ENCODE measurements around the gene HIC2. TPM values are rescaled to one million over a fixed set of nuclear protein-coding genes. Genes with fewer than 3 reads are reported as not detected.
"Not testable (repeated sequence)": the region's sequence is repeated elsewhere in the genome, so short reads cannot be mapped to it uniquely, and the experiment has no call there.

Gene HIC2
- total and polyA plus RNA-seq, 9 of the 15 experiments (the other 6 are each of a cell fraction or from before 2014, with no cell fraction given): 1.7 to 117 (median 35.5) TPM

- H3K4me1 ChIP-seq (replicated peaks in 1 of 2; ENCODE audit: control insufficient read depth in 2 of 2, insufficient read depth in 2 of 2, low read length in 2 of 2); BruUV-seq (replicated peaks); intact Hi-C loops (cut with micrococcal nuclease); H3K79me2 ChIP-seq (ENCODE audit: control insufficient read depth, insufficient read depth, low read length); H3K9me3 ChIP-seq (replicated peaks; ENCODE audit: control insufficient read depth, insufficient read depth, low read depth, low read length); H3K9me1 ChIP-seq (ENCODE audit: control insufficient read depth, insufficient read depth, low read length); H3K4me3 ChIP-seq; CTCF ChIA-PET (ENCODE audit: low intra/inter-chr PET ratio); DNase-seq (ENCODE audit: extremely low read depth in 1 of 4, low spot score in 3 of 4); H2AFZ ChIP-seq (ENCODE audit: low read depth, low read length); H3K27me3 ChIP-seq (ENCODE audit: control insufficient read depth in 2 of 2, insufficient read depth in 2 of 2, low read length in 2 of 2); H4K20me1 ChIP-seq (replicated peaks; ENCODE audit: control insufficient read depth, insufficient read depth, low read length); POLR2A ChIA-PET; FAIRE-seq; H3K27ac ChIP-seq (ENCODE audit: extremely low read depth, low read depth, low read length); H3K4me2 ChIP-seq (ENCODE audit: insufficient read depth, low read length); H3K36me3 ChIP-seq (ENCODE audit: control insufficient read depth, insufficient read depth, low read length); H3K9ac ChIP-seq (ENCODE audit: insufficient read depth in 1 of 2, low read depth in 2 of 2, low read length in 2 of 2): not testable (repeated sequence)
- peak; percentile 4 for ATAC-seq
- in situ Hi-C loops (cut with MboI): loop anchor here (25.0 kb wide), 2 partner anchors 530 to 1130 kb away; no protein-coding TSS in a partner anchor
- no CpG with 5 or more reads among the region's 4 CpGs for WGBS (ENCODE audit: insufficient coverage, low coverage, missing lambda C conversion rate)
Observed at GRCh38 chr22:21407792-21408191, 9.4 kb upstream of the HIC2 start.

- in situ Hi-C loops (cut with MboI): loop anchor here (25.0 kb wide), 2 partner anchors 521 to 1121 kb away; no protein-coding TSS in a partner anchor
- intact Hi-C loops (cut with micrococcal nuclease); CTCF ChIA-PET (ENCODE audit: low intra/inter-chr PET ratio); POLR2A ChIA-PET; H3K9me3 ChIP-seq (replicated peaks; ENCODE audit: control insufficient read depth, insufficient read depth, low read depth, low read length); H3K36me3 ChIP-seq (ENCODE audit: control insufficient read depth, insufficient read depth, low read length); H3K4me3 ChIP-seq; H3K4me1 ChIP-seq (replicated peaks in 1 of 2; ENCODE audit: control insufficient read depth in 2 of 2, insufficient read depth in 2 of 2, low read length in 2 of 2); H3K79me2 ChIP-seq (ENCODE audit: control insufficient read depth, insufficient read depth, low read length); H3K27me3 ChIP-seq (ENCODE audit: control insufficient read depth in 2 of 2, insufficient read depth in 2 of 2, low read length in 2 of 2); FAIRE-seq; BruUV-seq (replicated peaks); DNase-seq (ENCODE audit: extremely low read depth in 1 of 4, low spot score in 3 of 4); H3K9me1 ChIP-seq (ENCODE audit: control insufficient read depth, insufficient read depth, low read length); H4K20me1 ChIP-seq (replicated peaks; ENCODE audit: control insufficient read depth, insufficient read depth, low read length): not testable (repeated sequence)
- Histone ChIP-seq H3K4me2 (ENCODE audit: insufficient read depth, low read length) (peak overlapping the region; percentile 61), H2AFZ (ENCODE audit: low read depth, low read length) (peak overlapping the region; percentile 85), H3K9ac (ENCODE audit: insufficient read depth in 1 of 2, low read depth in 2 of 2, low read length in 2 of 2) (peak overlapping the region in 1 of 2 experiments; percentile 43; a peak in 1 of 4 replicates), H3K27ac (ENCODE audit: extremely low read depth, low read depth, low read length) (peak overlapping the region; percentile 50; the same call in 1 of the 3 replicates)
- 22% methylated on average over 6 of the region's 25 CpGs for WGBS (ENCODE audit: insufficient coverage, low coverage, missing lambda C conversion rate)
- ATAC-seq: peak; percentile 41
Observed at GRCh38 chr22:21416375-21416774, 796 bp upstream of the HIC2 start.

Data from K562 (cell line).